ENCODE results near the gene APH1B. TPM values are rescaled to one million over a fixed set of nuclear protein-coding genes. Genes with fewer than 3 reads are reported as not detected.
"Not testable (repeated sequence)": the region's sequence is repeated elsewhere in the genome, so short reads cannot be mapped to it uniquely, and the experiment has no call there.

The APH1B gene
- total RNA-seq, 1 donor: 17.7 TPM

- Histone ChIP-seq H3K36me3 (ENCODE audit: insufficient read depth, low read length) (peaks cover 57% of the 10 kb centered on the region), H4K20me1 (ENCODE audit: insufficient read depth, low read length) (no peaks in the 10 kb centered on the region), H3K4me1 (ENCODE audit: insufficient read depth, low read length) (peaks cover 12% of the 10 kb centered on the region), H3K9me3 (ENCODE audit: low read depth, low read length) (no peaks in the 10 kb centered on the region), H3K27ac (ENCODE audit: low read depth, low read length) (no peak overlapping the region), H2AFZ (ENCODE audit: low read length) (no peak overlapping the region), H3K79me2 (ENCODE audit: insufficient read depth, low read length) (no peaks in the 10 kb centered on the region), H3K4me2 (ENCODE audit: insufficient read depth, low read length) (no peak overlapping the region), H3K4me3 (ENCODE audit: insufficient read depth, low read length) (no peak overlapping the region), H3K27me3 (ENCODE audit: insufficient read depth, low read length) (no peaks in the 10 kb centered on the region)
- TF ChIP-seq CTCF (IDR thresholded peaks at IDR 0.05; ENCODE audit: extremely low read depth, low read depth, low read length): no peak
- DNase-seq (ENCODE audit: insufficient read length, low spot score, missing footprints): no peak
Measured at GRCh38 chr15:63339836-63340235, 62.4 kb downstream of the APH1B start.

- no peak overlapping the region for H3K4me2 ChIP-seq (ENCODE audit: insufficient read depth, low read length)
- no peak for TF ChIP-seq CTCF (IDR thresholded peaks at IDR 0.05; ENCODE audit: extremely low read depth, low read depth, low read length)
Measured at GRCh38 chr15:63340353-63340752, 62.9 kb downstream of the APH1B start.

GRCh38 chr15:63340878-63341277 lies 63.5 kb downstream of the APH1B start:
- Histone ChIP-seq H3K4me2 (ENCODE audit: insufficient read depth, low read length) (no peak overlapping the region), H3K36me3 (ENCODE audit: insufficient read depth, low read length) (peaks cover 51% of the 10 kb centered on the region), H3K9me3 (ENCODE audit: low read depth, low read length) (no peaks in the 10 kb centered on the region), H3K27me3 (ENCODE audit: insufficient read depth, low read length) (no peaks in the 10 kb centered on the region), H3K79me2 (ENCODE audit: insufficient read depth, low read length) (peaks cover 4% of the 10 kb centered on the region), H3K27ac (ENCODE audit: low read depth, low read length) (no peak overlapping the region), H2AFZ (ENCODE audit: low read length) (no peak overlapping the region), H3K4me1 (ENCODE audit: insufficient read depth, low read length) (peaks cover 19% of the 10 kb centered on the region), H3K4me3 (ENCODE audit: insufficient read depth, low read length) (no peak overlapping the region), H4K20me1 (ENCODE audit: insufficient read depth, low read length) (no peaks in the 10 kb centered on the region)
- DNase-seq (ENCODE audit: insufficient read length, low spot score, missing footprints): no peak
- no peak for TF ChIP-seq CTCF (IDR thresholded peaks at IDR 0.05; ENCODE audit: extremely low read depth, low read depth, low read length)

More at GRCh38 chr15:63340353-63340752, 62.9 kb downstream of the APH1B start:
- no peaks in the 10 kb centered on the region for H3K9me3 ChIP-seq (ENCODE audit: low read depth, low read length)
- peaks cover 2% of the 10 kb centered on the region for H3K79me2 ChIP-seq (ENCODE audit: insufficient read depth, low read length)
- peaks cover 18% of the 10 kb centered on the region for H3K4me1 ChIP-seq (ENCODE audit: insufficient read depth, low read length)
- no peak for DNase-seq (ENCODE audit: insufficient read length, low spot score, missing footprints)
- peaks cover 54% of the 10 kb centered on the region for H3K36me3 ChIP-seq (ENCODE audit: insufficient read depth, low read length)
- no peak overlapping the region for H2AFZ ChIP-seq (ENCODE audit: low read length)
- H4K20me1 ChIP-seq (ENCODE audit: insufficient read depth, low read length): no peaks in the 10 kb centered on the region
- H3K27me3 ChIP-seq (ENCODE audit: insufficient read depth, low read length): no peaks in the 10 kb centered on the region
- H3K27ac ChIP-seq (ENCODE audit: low read depth, low read length): no peak overlapping the region
- H3K4me3 ChIP-seq (ENCODE audit: insufficient read depth, low read length): no peak overlapping the region

- no peak overlapping the region for H3K4me3 ChIP-seq (ENCODE audit: insufficient read depth, low read length)
- H2AFZ ChIP-seq (ENCODE audit: low read length): no peak overlapping the region
- H3K27ac ChIP-seq (ENCODE audit: low read depth, low read length): no peak overlapping the region
- H3K4me1 ChIP-seq (ENCODE audit: insufficient read depth, low read length): peaks cover 21% of the 10 kb centered on the region
- H4K20me1 ChIP-seq (ENCODE audit: insufficient read depth, low read length): no peaks in the 10 kb centered on the region
- DNase-seq (ENCODE audit: insufficient read length, low spot score, missing footprints): no peak
- H3K79me2 ChIP-seq (ENCODE audit: insufficient read depth, low read length): peaks cover 5% of the 10 kb centered on the region
- peaks cover 43% of the 10 kb centered on the region for H3K36me3 ChIP-seq (ENCODE audit: insufficient read depth, low read length)
- H3K27me3 ChIP-seq (ENCODE audit: insufficient read depth, low read length): no peaks in the 10 kb centered on the region
- no peak overlapping the region for H3K4me2 ChIP-seq (ENCODE audit: insufficient read depth, low read length)
- TF ChIP-seq CTCF (IDR thresholded peaks at IDR 0.05; ENCODE audit: extremely low read depth, low read depth, low read length): no peak
- no peaks in the 10 kb centered on the region for H3K9me3 ChIP-seq (ENCODE audit: low read depth, low read length)
Measured at GRCh38 chr15:63341898-63342297, 64.5 kb downstream of the APH1B start.

- not testable (repeated sequence) for H3K4me3 ChIP-seq (ENCODE audit: insufficient read depth, low read length); H3K27ac ChIP-seq (ENCODE audit: low read depth, low read length); H3K27me3 ChIP-seq (ENCODE audit: insufficient read depth, low read length); H3K9me3 ChIP-seq (ENCODE audit: low read depth, low read length); H2AFZ ChIP-seq (ENCODE audit: low read length); H4K20me1 ChIP-seq (ENCODE audit: insufficient read depth, low read length); H3K4me2 ChIP-seq (ENCODE audit: insufficient read depth, low read length); H3K79me2 ChIP-seq (ENCODE audit: insufficient read depth, low read length); DNase-seq (ENCODE audit: insufficient read length, low spot score, missing footprints)
- peaks cover 33% of the 10 kb centered on the region for H3K4me1 ChIP-seq (ENCODE audit: insufficient read depth, low read length)
- peaks cover 34% of the 10 kb centered on the region for H3K36me3 ChIP-seq (ENCODE audit: insufficient read depth, low read length)
Measured at GRCh38 chr15:63342996-63343562, 65.7 kb downstream of the APH1B start.
